Measurements from ENCODE around the gene PAX8.
"Not testable (repeated sequence)": the region's sequence is repeated elsewhere in the genome, so short reads cannot be mapped to it uniquely, and the experiment has no call there.

The PAX8 gene

DNA sequence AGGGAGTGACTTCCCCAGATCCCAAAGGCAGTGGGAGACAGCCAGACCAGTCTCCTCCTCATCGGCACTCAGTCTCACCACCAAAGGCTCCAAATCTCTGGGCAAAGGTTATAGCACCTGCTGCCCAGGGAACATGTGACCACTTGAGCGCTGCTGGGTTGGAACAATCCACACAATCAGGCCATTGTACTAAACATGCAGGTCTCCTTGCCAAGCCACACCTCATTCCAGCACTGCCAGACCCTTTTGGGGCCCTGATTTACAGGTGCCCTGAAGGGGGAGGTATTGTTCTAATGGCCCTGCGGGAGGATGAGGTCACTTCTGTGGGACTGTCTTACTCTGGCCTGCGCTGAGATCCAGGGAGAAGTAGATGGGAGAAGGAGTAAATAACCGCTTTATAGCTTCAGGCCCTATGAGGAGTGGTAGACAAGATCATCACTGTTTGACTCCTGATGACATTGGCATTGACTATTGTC lies 10.0 kb upstream of the PAX8 start:
- DNase-seq (ENCODE audit: low spot score): not testable (repeated sequence)

DNA sequence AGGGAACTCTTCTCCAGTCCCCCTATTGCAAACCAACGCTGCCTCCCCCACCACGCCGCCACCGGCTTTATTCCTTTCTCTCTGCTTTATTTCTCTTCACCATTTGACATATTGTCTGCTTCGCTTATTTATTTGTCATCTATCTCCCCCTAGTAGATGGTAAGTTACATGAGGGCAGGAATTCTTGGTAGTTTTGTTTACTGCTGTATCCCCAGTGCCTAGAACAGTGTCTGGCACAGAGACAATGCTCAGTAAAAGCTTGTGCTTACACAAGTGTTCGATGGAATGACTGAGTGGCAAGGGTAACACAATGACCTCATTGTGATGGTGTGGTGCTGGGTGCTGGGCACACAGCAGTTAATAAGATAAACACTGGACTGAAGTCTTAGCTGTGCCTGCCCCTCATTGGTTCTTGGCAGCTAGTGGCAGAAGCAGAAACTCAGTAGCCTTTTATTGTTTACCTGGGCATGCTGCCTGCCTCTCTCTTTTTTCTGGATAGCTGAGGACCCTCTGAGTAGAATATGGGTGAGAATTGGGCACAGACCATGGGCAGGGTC lies 9.5 kb upstream of the PAX8 start:
- DNase-seq (ENCODE audit: low spot score): not testable (repeated sequence)

DNA sequence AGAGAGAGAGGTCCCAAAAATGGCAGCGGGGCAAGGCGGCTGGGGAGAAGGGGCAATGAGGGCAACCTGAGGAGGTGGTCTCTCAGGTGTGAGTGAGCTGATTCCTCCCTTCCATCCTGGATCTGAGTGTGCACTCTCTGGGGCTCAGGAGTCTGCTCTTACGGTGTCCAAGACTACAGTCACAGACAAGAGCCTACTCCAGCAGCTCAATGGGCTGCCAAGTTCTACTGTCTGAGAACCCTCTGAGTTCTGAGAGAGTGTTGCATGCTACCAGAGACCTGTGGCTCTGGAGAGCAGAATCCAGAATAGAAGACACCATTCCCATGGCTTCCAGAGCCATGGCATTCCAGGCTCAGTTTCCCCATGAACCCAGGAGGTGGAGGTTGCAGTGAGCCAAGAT lies 7.1 kb upstream of the PAX8 start:
- DNase-seq (ENCODE audit: low spot score): no peak

DNA sequence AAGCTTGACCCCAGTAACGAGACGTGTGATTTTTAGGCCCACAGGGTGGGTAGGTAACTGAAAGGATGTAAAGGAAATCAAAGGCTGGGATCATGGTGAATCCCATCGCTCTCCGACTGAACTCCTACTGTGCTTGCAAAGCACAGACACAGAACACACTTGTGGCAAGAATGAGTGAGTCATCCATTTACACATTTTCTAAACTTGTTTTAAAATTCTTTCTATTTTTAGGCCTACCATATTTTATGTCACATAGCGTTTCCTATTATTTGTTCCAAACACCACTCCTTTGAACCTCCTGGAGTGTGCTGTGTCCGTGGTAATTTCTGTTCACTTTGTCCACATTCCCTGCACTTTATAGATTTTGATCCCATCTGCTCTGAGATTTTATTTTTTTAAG lies 6.3 kb upstream of the PAX8 start:
- not testable (repeated sequence) for DNase-seq (ENCODE audit: low spot score)

DNA sequence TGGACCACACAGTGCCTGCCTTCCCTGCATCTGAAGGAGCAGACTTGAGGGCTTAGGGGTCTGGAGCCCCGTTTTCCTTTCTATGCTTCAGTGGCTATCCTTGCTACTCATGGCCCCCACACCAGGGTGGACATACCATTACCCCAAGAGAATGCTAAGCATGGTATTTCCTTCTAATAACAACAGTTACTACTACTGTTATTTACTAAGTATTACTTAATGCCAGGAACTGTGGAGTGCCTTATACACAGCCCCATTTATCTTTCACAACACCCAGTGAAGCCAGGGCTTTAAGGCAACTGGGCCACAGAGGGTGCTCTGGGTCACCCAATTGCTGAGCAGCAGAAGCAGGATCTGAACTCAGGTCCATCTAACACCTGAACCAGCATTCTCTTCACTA lies 5.8 kb upstream of the PAX8 start:
- DNase-seq (ENCODE audit: low spot score): no peak

DNA sequence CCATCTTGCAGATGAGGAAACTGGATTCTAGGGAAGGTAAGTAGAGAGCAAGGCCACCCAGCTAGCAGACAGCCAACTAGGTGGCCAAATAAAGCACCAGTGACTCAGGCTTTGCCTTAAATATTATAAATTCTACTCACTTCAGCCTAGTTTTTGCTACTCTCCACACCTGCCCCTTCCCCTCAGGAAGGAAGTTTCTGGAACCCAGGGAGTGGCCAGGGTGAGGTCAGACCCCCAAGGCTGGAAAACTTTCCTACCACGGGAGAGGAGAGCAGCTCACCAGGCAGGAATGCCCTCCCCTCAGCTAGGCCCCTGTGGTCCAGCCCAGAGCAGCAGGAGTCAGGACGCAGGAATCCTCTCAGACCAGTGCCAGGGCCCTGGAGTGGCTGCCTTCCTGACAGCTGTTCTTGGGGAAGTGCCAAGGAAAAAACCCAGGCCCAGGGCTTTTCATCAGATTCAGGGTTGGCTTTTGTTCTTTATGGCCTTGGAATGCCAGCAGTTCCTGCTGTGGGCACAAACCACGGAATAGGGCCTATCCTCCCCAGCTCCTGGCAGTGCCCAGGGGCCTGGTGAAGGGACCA lies 5.1 kb upstream of the PAX8 start:
- no peak for DNase-seq (ENCODE audit: low spot score)

DNA sequence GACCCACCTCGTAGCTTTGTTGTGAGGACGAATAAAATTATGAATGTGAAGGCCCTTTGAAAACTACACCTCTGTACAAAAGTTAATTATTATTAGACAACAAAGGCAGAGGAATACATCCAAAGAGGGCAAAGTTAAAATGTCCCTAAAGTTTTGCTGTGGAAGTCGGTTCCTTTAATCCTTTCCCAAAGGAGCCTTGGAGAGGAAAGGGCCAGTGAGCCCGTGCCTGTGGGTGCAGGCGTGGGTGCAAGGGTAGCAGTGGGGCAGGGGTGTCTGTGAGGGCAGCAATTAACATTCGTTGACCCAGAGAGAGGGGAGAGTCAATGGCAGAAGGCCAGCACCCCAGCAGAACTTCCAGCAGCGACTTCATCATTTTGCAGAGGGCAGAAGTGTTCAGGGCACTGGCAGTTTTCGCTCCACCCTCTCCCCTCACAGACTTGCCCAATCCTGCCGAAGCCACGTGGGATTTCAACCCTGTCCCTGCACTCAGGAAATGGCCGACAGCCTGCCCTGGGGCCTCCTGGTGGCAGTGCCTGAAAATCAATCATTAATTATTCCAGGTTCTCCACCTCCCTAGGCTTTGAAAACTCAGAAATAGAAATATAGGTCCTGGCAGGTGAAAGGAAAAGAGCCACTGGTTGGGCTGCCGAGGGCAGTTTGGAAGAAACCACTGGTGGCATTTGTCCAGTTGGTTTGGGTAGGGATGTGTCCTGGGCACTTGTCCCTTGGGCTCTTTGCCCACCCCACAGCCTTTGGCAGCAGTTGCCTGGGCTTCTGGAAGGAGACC lies 4.2 kb upstream of the PAX8 start:
- DNase-seq (ENCODE audit: low spot score): peak; percentile 46

DNA sequence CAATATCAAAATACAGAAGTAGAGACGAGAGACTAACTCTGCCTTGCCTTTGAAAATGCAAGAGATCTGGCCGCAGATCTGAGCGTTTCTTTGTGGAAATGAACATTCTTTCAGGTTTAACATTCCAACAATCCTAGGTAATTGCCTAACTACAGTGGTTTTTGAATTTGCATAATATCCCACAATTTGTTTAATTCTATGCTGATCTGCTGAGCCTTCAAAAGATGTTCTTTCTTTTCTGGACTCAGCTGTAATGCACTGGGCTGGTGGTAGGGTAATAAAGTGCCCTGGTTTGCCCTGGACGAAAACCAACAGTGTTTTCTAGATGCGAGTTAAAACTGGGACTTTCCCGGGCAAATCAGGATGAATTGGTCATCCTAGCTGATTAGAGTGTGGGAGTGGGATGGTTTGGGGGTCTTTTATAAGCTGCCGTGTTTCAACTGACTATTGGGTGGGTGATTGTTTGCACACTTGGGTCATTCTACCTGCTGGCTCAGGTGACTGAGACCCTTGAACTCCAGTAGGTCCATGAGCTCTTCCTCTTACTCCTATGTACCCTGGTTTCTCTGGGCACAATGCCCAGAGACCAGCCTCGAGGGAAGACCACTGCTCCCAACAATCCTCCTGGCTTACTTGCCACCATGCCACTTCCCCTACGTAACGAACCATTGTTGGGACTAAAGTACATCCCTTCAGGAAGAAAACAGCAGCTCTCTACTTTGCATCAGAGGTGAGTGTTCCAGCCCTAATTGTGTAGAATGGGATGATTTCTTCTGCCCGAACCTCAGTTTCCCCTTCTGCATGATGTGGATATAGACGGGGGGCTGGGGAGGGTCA lies 3.4 kb upstream of the PAX8 start:
- no peak for DNase-seq (ENCODE audit: low spot score)

DNA sequence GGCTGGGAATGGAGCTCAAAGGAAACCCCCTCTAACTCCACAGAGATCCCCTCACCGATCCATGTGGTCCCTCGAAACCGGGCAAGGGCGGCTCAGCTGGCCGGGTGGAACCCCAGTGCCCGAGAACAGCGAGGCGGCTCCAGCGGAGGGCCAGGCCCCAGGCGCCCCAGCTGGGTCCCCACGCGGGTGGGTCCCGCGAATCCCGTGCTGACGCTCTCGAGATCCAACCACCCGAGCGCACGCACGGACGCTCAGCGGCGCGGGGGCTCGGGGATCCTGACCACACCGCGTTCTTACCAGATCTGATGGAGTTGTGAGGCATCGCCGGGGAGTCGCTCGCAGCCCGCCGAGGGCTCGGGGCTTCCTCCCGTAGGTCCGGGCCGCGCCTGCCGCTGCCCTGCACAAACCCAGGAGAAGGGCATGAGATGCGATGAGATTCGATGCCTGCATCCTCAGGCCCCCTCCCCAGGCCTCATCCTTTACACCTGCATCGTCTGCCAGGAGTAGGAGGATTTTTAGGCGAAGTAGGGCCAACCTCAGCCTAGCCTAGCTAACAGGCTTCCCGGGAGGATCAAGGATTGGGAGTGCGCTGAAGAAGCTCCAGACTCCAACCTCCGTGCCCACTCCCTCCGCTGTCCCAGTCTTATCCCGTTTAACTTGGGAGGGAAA lies 514 bp downstream of the PAX8 start:
- DNase-seq (ENCODE audit: low spot score): peak; percentile 46

DNA sequence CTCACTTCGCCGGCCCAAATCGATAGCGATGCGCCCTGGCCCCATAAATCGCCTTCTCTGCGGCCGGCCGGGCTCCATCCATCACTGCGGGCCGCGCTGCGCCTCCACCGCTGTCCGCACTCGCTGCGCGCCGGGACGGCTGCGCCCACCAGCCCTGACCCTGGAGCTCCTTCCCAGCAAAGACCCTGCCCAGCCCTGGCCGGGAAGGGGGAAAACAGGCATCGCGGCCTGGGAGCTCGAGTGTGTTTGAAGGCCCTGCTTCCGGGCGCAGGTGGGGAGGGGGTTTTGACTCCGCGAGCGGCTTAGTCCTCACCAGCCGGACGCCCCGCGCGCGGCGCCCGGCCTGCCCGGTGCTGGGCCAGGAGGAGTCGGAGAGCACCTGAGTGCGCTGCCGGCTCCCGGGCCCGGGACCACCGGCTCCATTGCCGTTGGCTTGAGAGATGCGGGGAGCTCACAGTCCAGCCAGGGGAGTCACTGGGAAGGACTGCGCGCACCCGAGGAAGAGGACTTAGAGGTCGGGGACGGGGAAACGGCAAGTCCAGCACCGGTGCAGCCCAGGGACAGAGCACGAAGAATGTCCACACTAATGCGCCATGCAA lies 1.1 kb downstream of the PAX8 start:
- peak; percentile 55 for DNase-seq (ENCODE audit: low spot score)

DNA sequence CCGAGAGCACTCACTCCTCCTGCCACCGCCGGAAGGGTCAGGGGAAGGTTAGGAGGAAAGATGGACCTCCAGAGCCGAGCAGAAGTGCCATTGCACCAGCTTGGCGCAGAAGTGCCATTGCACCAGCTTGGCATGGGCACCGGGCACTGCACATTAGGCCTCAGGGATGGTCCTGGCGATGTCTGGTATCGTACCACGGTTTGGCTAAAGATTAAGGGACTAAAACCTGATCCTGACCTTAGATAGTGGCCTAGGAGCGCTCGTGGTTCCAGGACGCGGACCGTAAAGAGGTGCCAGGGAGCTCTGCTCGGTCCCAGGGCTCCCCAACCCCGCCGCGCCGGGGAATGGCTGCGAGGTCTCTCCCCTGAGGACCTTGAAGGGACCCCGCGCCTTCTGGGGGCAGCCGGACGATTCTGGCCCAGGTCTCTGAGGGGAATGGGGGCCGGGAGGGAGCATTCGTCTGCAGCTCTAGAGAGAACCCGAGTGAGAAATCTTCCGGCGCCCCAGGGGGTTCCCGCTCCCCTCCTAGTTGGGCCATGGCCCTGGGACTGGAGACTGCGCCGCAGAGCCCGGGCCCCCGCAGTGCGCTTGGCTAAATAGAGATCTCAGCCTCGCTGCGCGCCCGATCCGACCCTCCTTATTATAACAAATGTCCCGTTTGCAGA lies 1.8 kb downstream of the PAX8 start:
- peak; percentile 66 for DNase-seq (ENCODE audit: low spot score)

DNA sequence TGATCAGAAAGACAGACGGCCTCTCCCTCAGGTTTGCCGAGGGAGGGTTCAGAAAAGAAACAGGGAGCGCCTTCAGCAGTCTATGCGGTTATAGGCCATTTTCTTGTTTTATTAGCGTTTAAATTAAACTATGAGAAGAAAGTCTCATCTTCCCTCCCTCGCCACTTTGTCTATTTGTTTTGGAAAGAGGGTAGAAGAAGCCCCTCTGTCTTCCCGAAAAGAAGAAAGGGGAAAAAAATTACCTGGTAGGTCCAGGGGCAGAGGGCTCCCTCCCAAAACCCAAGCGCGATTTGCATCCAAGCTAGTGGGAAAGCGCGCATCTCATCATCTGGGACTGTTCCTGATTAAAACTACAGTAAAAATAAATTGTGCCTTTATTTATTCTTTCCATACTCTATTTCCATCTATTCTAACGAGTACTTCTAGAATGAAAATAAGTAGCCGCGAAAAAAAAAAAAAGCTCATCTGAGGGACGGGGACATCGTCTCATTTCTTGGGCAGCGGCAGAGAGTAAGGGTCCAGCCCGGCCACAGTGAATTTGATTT lies 2.4 kb downstream of the PAX8 start:
- no peak for DNase-seq (ENCODE audit: low spot score)

DNA sequence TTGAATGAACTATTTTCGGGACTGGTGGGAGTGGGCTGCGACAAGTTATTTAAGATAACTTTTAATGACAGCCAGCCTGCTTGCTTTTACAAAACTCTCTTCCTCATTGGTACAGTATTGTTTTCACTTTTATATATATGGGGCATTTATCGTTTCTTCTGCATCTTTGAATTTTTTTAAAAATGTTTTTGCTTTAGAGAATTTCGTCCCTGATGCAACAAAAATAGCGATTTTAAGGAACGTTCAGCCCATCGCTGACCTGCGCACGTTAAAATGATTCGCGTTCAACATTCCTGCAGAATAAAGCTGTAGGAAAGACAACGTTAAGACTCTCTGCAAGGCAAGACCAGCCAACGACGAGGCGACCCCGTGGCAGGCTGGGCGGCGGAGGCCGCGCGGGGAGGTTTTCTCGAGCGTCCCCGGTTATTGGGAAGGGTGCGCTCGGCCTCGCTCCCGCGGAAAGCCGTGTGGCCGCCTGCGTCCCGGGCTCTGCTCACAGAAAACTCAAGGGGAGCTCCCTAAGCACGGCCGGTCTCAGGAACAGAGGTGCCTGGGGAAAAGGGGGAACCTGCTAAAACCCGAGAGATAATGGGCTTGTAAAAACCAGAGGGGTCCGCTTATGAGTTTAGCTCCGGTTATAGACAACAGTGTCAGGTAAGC lies 3.0 kb downstream of the PAX8 start:
- no peak for DNase-seq (ENCODE audit: low spot score)

DNA sequence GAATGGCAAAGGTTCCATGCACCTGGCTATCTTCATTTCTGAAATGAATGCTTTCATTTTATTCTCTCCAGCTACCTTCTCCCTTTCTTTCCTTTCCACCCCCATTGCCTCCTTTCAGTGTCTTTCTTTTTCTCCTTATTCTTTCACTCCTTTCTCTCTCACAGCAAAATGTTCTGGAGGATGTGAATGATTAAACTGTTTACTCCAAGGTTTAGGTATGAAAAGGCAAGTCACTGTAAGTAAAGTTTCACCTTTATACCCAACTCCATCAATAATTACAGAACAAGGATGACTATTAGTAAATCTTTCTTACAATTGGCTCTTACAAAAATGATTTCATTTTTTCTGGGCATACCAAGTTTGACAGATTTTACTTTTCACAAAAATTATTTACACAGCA lies 4.3 kb downstream of the PAX8 start:
- DNase-seq (ENCODE audit: low spot score): no peak

DNA sequence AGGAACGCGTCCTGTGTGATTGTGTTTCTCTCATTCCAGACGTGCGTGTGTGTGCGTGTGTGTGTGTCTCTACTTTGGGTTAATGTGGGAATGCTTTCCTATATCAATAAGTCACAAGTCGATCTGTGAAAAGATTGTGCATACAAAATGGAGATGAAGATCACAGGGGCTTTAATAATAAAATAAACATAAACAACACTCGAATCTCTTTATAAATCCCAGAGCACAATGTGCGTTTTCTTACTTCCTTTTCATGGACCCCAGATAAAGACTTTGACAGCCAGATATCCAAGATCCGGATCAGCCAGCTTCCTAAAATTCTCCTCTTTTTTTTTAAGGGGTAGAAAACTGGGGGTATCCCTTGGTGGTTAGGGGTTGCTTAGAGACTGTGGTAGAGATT lies 4.7 kb downstream of the PAX8 start:
- DNase-seq (ENCODE audit: low spot score): no peak

DNA sequence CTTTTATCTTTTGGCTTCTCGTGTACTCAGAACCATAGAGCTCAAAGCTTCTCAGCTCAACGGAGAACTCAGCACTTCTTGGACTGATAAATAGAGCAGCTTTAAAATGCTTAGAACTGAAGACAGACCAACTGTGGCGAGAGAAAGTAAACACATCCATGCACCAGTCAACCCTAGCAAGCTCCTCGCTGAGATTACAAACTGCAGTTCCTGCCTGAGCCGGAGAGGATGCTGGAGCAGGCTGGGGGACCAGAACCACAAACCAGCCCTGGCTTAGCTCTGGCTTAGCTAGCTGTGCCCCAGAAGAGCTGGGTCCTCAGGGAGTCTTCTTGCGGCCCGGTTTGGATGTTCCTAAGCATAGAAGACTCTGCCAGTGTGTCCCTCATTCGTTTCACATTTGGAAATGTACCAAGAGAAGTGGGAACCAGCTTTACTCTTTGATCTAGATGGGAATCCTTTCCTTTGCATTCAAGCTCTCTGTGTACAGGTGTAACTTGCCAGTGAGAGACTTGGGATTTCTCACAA lies 5.6 kb downstream of the PAX8 start:
- DNase-seq (ENCODE audit: low spot score): peak; percentile 64

DNA sequence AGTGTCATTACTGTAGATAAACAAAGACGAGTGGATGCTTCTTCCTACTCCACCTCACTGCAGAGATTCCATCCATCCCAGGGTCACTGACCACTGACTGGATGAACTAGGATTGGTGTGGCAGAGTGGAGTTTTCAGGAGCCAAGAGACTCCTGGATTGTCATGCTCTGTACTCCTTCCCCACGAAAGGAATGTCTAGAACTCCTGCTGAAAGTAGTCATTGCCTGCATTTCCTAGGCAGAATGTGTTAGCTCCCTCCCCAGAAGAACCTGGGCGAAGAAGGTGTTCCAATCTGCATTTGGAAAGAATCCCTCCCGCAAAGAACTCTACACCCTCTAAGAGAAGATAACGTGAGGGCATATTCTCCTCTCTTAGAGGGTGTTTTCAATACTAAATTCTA lies 6.2 kb downstream of the PAX8 start:
- no peak for DNase-seq (ENCODE audit: low spot score)

DNA sequence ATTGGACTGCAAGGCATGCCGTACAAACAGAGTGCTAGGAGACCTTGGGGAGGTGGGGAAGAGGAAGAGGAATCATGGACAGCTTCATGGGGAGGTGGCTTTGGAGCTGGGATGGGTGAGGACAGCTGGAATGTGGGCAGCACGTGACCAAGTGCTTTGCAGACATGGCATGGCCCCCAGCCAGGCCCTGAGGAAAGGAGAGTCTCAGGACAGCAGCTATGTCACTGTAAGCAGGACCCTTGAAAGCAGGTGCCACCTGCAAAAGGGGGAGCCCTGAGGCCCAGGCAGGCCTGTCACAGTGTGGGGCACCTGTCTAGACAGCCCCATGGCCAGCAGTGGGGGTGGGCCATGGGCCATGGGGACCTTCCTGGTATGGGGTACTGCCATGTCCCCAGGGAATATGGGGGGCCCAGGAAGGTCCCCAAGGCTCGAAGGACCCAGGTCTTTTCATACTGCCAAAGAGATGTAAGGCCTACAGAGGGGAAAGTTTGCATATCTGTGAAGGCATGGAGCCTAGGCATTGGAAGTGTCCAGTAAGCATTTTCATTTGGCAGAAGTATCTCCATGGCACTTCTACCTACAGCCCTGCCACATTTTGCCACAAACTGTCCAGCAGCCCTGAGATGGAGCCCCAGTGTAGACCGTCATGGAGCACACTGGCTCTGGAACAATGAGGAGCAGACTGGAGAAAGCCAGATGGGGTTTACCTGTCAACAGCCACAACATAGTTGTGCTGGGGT lies 9.9 kb downstream of the PAX8 start:
- DNase-seq (ENCODE audit: low spot score): no peak

DNA sequence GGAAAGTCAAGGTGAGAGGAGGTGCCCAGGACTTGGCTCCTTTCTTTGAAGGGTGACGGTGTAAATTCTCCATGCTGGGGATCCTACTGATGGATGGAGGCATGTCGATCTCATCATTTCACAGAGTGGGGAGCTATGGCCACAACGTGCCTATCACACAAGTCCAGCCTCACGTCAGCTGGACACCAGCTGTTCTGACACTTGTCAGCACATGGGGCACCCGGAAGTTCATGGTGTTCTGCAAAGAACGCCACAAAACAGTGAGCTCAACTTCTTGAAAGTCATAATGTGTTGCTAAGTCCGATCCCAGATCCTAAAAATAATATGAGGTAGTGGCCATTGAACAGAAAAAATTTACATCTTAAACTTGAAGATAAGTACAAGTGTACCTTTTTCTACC lies 12.3 kb downstream of the PAX8 start:
- DNase-seq (ENCODE audit: low spot score): no peak
